ACC112 (cell line): ENCODE data around the gene CHST12.
A peak's percentile ranks its signal among the peaks of the same experiment; 100 is the strongest.
"Not testable (repeated sequence)": the region's sequence is repeated elsewhere in the genome, so short reads cannot be mapped to it uniquely, and the experiment has no call there.

Experiments used
- H2AFZ ChIP-seq: fragments of 200-600 bp; sonication (generic); one replicate; pipeline ENCODE4 v1.6.0; 2017; ENCODE audit warnings: antibody characterized with exemption, low read length; ENCODE audit not compliant: unreplicated experiment
- H3K27ac ChIP-seq: fragments of 200-600 bp; sonication (generic); 2 replicates; pipeline ENCODE4 v1.5.1; 2014; ENCODE audit warnings: low read depth, mild to moderate bottlenecking, antibody characterized with exemption, low read length, moderate library complexity
- H3K27me3 ChIP-seq: fragments of 200-600 bp; sonication (generic); 2 replicates; pipeline ENCODE4 v1.6.1; 2014; ENCODE audit warnings: mild to moderate bottlenecking, antibody characterized with exemption, low read length, moderate library complexity, mixed read lengths; ENCODE audit not compliant: insufficient read depth
- H3K36me3 ChIP-seq: fragments of 200-600 bp; sonication (generic); 2 replicates; pipeline ENCODE4 v1.6.1; 2016; ENCODE audit warnings: mild to moderate bottlenecking, antibody characterized with exemption, low read length, moderate library complexity, mixed read lengths; ENCODE audit not compliant: insufficient read depth
- H3K4me1 ChIP-seq: fragments of 200-600 bp; sonication (generic); one replicate; pipeline ENCODE4 v1.6.1; 2016; ENCODE audit warnings: low read length, mixed read lengths; ENCODE audit not compliant: insufficient read depth, unreplicated experiment, control insufficient read depth
- H3K4me3 ChIP-seq: fragments of 200-600 bp; sonication (generic); 2 replicates; pipeline ENCODE4 v1.5.1; 2014; ENCODE audit warnings: mild to moderate bottlenecking, low read depth, low read length
- H3K79me2 ChIP-seq: fragments of 200-600 bp; sonication (generic); one replicate; pipeline ENCODE4 v1.6.0; 2016; ENCODE audit warnings: low read length; ENCODE audit not compliant: control insufficient read depth, unreplicated experiment, insufficient read depth

The CHST12 gene

DNA sequence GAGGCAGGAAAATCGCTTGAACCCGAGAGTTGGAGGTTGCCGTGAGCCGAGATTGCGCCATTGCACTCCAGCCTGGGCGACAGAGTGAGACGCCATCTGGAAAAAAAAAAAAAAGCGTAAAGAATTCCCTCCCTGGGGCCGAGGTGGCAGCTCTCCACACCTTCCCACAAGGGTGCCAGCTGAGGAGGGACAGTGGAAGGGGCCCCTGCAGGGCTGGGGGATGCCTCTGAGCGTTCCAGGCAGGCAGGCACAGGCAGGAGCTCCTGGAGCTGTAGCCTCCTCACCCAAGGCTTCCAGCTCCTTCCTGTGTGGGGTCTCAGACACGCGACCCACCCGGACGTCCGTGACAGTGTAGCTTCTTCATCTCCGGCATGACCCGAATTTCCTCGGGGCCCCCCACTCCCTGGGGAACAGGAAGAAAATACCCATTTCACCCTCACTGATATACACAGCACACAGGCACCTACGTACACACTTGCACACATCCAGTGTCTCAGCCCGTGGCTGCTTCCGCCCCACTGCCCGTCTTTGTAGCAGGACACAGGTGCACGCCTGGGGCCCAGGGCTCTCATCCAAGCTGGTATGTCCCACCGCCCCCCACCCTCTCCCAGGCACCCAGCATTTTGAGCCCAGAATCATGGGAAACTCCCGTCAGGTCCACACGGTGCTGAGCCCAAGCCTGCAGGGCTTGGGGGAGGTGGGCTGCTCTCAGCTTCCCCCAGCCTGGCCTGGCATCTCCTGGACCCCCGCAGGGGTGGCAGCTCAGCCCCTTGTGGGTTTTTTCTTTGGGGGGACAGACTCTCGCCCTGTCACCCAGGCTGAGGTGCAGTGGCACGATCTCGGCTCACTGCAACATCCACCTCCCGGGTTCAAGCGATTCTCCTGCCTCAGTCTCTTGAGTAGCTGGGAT, 47.0 kb downstream of the CHST12 start:
- Histone ChIP-seq H2AFZ (no peak overlapping the region), H3K27me3 (no peaks in the 10 kb centered on the region), H3K27ac (no peak overlapping the region)

GRCh38 chr7:2451171-2452073, 48.0 kb downstream of the CHST12 start:
- H3K4me1 ChIP-seq, result peaks cover 6% of the 10 kb centered on the region
- no peaks in the 10 kb centered on the region for H3K79me2 ChIP-seq
- no peaks in the 10 kb centered on the region for H3K36me3 ChIP-seq
- no peaks in the 10 kb centered on the region for H3K27me3 ChIP-seq
- no peak overlapping the region for H3K27ac ChIP-seq
- H3K4me3 ChIP-seq, result peak overlapping the region; percentile 65
- peak overlapping the region; percentile 79 for H2AFZ ChIP-seq

More for the DNA sequence above, 47.0 kb downstream of the CHST12 start:
- no peaks in the 10 kb centered on the region for H3K36me3 ChIP-seq
- no peaks in the 10 kb centered on the region for H3K79me2 ChIP-seq
- H3K4me3 ChIP-seq, result no peak overlapping the region
- H3K4me1 ChIP-seq, result peaks cover 6% of the 10 kb centered on the region

DNA sequence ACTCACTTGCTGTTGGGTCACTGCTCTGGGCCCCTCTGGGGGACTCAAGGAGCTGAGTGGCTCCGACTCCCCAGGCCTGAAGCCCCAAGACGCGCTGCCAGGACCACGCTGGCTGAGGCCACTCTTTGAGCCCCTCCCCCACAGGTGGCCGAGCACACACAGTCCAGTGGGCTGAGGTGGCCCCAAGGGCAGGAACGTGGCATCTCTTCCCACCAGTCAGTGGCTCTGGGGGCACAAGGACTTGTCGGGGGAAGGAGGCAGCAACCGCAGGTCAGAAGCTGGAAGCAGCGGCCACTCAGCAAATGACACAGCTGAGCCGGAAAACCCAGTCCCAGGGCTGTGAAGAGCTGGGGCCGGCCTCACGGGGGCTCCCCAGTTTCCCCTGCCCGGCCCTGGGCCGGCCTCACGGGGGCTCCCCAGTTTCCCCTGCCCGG, 48.7 kb downstream of the CHST12 start:
- Histone ChIP-seq H3K27ac (no peak overlapping the region), H3K36me3 (no peaks in the 10 kb centered on the region), H2AFZ (peak overlapping the region; percentile 79), H3K27me3 (no peaks in the 10 kb centered on the region), H3K4me3 (peak overlapping the region; percentile 65; the same call in 1 of the 2 replicates), H3K4me1 (peaks cover 6% of the 10 kb centered on the region), H3K79me2 (no peaks in the 10 kb centered on the region)

DNA sequence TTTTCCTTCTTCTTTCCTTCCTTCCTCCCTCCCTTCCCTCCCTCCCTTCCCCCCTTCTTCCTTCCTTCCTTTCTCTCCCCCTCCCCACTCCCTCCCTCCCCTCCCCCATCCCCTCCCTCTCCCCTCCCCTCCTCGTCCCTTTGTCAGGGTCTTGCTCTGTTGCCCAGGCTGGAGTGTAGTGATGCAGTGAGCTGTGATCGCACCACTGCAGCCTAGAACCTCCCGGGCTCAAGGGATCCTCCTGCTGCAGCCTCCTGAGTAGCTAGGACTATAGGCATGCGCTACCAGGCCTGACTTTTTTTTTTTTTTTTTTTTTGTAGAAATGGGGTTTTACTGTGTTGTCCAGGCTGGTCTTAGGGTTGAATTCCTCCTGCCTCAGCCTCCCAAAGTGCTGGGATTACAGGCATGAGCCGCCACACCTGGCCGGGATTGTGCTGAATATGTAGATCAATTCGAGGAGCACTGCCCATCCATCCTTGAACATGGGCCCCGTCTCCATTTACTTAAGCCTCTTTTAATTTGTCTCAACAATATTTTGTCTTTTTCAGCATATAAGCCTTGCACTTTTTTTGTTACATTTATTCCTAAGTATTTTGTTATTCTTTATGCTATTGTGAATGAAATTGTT, 49.3 kb downstream of the CHST12 start:
- H3K4me3 ChIP-seq, result no peak overlapping the region
- H3K36me3 ChIP-seq, result no peaks in the 10 kb centered on the region
- H3K79me2 ChIP-seq, result no peaks in the 10 kb centered on the region
- peaks cover 6% of the 10 kb centered on the region for H3K4me1 ChIP-seq
- no peak overlapping the region for H3K27ac ChIP-seq
- no peak overlapping the region for H2AFZ ChIP-seq
- H3K27me3 ChIP-seq, result no peaks in the 10 kb centered on the region

- not testable (repeated sequence) for H2AFZ ChIP-seq, H3K27ac ChIP-seq, H3K4me1 ChIP-seq, H3K4me3 ChIP-seq, H3K79me2 ChIP-seq, H3K27me3 ChIP-seq, H3K36me3 ChIP-seq
Measured at GRCh38 chr7:2453849-2454248, 50.4 kb downstream of the CHST12 start.

GRCh38 chr7:2459674-2460073, 56.3 kb downstream of the CHST12 start:
- no peaks in the 10 kb centered on the region for H3K79me2 ChIP-seq
- peaks cover 4% of the 10 kb centered on the region for H3K4me1 ChIP-seq
- H3K27me3 ChIP-seq, result no peaks in the 10 kb centered on the region
- H3K27ac ChIP-seq, result no peak overlapping the region
- H3K36me3 ChIP-seq, result no peaks in the 10 kb centered on the region
- no peak overlapping the region for H3K4me3 ChIP-seq
- no peak overlapping the region for H2AFZ ChIP-seq

GRCh38 chr7:2460188-2460587, 56.8 kb downstream of the CHST12 start:
- Histone ChIP-seq H3K36me3 (no peaks in the 10 kb centered on the region), H3K27me3 (no peaks in the 10 kb centered on the region), H3K79me2 (no peaks in the 10 kb centered on the region), H3K4me1 (peaks cover 4% of the 10 kb centered on the region), H2AFZ (no peak overlapping the region), H3K4me3 (no peak overlapping the region), H3K27ac (no peak overlapping the region)

DNA sequence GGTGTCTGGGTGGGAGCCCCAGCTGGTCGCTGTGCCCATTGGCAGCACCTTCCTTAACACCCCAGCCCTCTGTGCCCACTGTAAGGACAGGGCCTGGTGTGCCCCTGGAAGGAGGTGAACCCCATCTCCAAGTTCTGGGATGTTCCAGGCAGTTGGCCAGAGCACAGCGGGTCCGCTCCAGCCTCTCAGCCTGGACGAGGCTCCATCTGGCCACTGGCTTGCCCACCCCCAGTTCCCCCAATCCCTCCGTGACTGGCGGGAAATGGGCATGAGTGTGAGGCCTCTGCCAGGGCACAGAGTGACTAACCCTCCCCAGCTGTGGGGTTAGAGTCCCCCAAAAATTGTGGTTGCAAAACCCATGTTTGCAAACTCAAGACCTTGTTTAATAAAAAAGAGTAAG, 57.2 kb downstream of the CHST12 start:
- Histone ChIP-seq H3K79me2 (no peaks in the 10 kb centered on the region), H3K36me3 (no peaks in the 10 kb centered on the region), H3K4me1 (peaks cover 4% of the 10 kb centered on the region), H2AFZ (no peak overlapping the region), H3K27ac (no peak overlapping the region), H3K27me3 (no peaks in the 10 kb centered on the region), H3K4me3 (no peak overlapping the region)

- Histone ChIP-seq H3K4me1 (peaks cover 4% of the 10 kb centered on the region), H2AFZ (no peak overlapping the region), H3K36me3 (no peaks in the 10 kb centered on the region), H3K4me3 (no peak overlapping the region), H3K27ac (no peak overlapping the region), H3K79me2 (no peaks in the 10 kb centered on the region), H3K27me3 (no peaks in the 10 kb centered on the region)
Measured at GRCh38 chr7:2461268-2462026, 58.0 kb downstream of the CHST12 start.

GRCh38 chr7:2462731-2463130, 59.3 kb downstream of the CHST12 start:
- Histone ChIP-seq H2AFZ (no peak overlapping the region), H3K79me2 (no peaks in the 10 kb centered on the region), H3K27me3 (no peaks in the 10 kb centered on the region), H3K27ac (no peak overlapping the region), H3K4me3 (no peak overlapping the region), H3K36me3 (no peaks in the 10 kb centered on the region), H3K4me1 (peaks cover 4% of the 10 kb centered on the region)
